8988T (cell line): Measurements from ENCODE around the gene FGD6.
A peak's percentile ranks its signal among the peaks of the same experiment; 100 is the strongest.
"Not testable (repeated sequence)": the region's sequence is repeated elsewhere in the genome, so short reads cannot be mapped to it uniquely, and the experiment has no call there.

Source experiments
- DNase-seq: peaks from one replicate; pipeline ENCODE4 v3.0.0; 2011

FGD6 gene

GRCh38 chr12:95217377-95218149, at the start of gene FGD6, which contains the start of gene VEZT:
Gene FGD6 (minus strand): TSS chr12:95217467. CDS start chr12:95217240, 227 bp downstream.
Gene VEZT (plus strand): TSS chr12:95217807. CDS start chr12:95217851, 44 bp downstream.
- peak; percentile 79 for DNase-seq

GRCh38 chr12:95266254-95266653, 49.0 kb upstream of the FGD6 start:
- no peak for DNase-seq

- no peak for DNase-seq
These were observed 48.5 kb upstream of the FGD6 start for GRCh38 chr12:95265765-95266164.

DNA sequence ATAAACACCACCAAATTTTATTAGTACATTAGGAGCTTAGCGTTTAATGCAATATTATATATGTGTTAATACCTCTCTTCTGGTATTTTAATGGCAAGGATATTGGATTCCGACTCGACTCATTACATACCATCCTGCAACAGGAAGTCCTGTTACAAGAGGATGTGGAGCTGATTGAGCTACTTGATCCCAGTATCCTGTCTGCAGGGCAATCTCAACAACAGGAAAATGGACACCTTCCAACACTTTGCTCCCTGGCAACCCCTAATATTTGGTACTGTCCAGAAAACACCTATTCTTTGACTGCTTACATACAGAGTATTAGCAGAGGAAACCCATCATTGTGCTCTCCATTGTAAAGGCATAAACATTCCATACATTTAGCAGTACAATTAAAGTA, 45.5 kb upstream of the FGD6 start:
- no peak for DNase-seq

GRCh38 chr12:95261109-95261508, 43.8 kb upstream of the FGD6 start:
- no peak for DNase-seq

- DNase-seq, result no peak
These were observed 42.1 kb upstream of the FGD6 start for GRCh38 chr12:95259368-95259767.

DNA sequence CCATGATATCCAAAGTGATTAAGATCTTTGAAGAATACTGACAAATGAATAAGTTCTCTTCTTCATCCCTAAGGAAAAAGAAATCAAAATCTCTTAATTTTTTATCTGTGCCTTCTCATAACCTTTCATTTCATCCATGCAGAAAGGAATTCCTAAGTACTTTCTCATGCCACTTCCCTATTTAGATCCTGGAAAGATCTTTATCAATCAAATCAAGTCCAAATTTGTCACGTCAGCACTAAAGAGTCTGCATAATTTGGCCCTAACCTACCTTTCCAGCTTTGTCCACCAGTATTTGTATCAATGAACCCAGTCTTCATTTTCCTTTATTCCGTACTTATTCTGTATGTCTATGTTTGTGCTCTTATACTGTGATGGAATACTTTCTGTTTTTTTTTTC, 41.5 kb upstream of the FGD6 start:
- no peak for DNase-seq

DNA sequence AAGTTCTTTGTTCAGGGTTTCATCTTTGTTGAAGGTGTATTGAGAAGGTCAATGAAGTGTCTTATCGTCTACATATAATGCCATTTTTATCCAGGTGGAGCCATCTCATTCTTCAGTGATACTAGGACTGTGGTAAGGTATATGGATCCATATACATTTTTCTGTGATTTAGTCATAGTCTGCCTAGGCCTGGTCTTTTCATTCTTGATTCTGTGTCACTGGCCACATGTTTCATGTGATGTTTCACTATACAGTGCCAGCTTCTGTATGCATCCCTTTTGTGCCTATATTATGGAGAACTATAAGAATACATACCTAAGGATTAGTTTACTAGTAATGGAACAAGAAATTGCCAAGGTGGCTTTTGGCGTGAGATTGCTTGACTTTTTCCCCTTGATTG, 40.9 kb upstream of the FGD6 start:
- DNase-seq, result no peak

DNA sequence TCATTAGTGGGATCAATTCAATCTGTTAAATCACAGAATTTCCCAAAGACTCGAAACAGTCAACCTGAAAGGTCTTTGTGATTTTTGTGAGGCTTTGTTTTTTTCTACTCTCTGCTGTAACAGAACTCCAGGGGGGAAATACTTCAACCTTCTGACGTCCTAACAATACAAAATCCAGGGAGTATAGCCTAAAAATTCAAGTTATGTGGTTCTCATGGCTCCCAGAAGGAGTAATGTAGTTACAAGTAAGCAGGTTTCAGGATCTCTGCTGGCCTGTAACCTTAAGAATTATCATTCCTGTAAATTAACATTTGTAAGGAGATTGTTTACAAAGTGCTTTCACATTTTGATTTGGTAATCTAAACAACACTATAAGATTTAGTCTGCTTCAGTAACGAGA, 40.3 kb upstream of the FGD6 start:
- DNase-seq, result no peak

- DNase-seq, result no peak
These were observed 36.1 kb upstream of the FGD6 start for GRCh38 chr12:95253386-95253785.

- DNase-seq, result no peak
These were observed 31.5 kb upstream of the FGD6 start for GRCh38 chr12:95248604-95249360.

- DNase-seq, result no peak
These were observed 30.8 kb upstream of the FGD6 start for GRCh38 chr12:95248095-95248494.

- no peak for DNase-seq
These were observed 27.1 kb upstream of the FGD6 start for GRCh38 chr12:95244350-95244749.

DNA sequence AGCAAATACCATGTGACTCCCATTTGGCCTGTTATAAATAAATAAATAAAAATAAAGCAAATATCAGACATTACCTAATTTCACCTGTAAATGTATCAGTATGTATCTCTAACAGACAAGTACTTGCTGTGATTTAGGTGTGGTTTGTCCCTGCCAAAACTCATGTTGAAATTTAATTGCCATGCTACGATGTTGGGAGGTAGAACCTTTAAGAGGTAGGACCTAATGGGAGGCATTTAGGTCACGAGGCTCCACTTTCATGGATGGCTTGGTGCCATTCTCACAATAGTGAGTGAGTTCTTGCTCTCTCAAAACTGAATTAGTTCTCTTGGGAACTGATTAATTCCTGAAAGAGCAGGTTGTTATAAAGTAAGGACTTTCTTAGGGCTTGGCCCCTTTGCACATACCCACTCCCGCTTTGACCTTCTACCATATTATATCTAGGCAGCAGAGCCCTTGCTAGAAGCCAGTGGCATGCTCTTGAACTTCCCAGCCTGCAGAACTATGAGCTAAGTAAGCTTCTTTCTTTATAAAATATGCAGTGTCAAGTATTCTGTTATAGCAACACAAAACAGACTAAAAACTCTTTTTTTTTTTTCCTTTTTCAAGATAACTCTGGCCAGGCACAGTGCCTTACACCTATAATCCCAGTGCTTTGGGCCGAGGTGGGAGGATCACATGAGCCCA, 26.4 kb upstream of the FGD6 start:
- no peak for DNase-seq

DNA sequence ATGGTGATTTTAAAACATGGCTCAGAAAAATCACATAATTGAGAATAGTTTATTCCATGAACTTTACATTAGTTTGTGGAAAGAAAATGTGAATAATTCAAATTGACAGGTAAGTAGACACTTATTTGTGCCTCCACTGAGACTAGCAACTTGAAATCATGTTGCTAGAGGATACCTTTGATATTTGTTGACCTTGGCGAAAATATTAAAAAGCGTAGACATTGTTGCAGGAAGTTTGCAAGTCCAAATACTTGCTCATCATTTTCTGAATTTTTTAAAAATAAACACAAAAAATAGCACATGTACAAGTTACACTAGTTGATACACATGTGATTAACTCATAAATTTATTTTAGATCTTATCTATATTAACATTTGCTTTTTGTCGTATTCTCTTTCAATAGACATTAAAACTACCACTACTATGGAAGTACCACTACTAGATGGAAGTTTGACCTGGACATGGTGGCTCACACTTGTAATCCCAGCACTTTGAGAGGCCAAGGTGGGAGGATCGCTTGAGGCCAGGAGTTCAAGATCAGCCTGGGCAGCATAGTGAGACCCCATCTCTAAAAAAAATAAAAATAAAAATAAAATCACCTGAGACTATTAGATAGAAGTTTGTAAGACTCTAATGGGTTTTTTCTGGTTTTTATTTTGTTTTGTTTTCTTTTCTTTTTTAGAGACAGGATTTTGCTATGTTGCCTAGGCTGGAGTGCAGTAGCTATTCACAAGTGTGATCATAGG, 24.7 kb upstream of the FGD6 start:
- DNase-seq, result no peak

DNA sequence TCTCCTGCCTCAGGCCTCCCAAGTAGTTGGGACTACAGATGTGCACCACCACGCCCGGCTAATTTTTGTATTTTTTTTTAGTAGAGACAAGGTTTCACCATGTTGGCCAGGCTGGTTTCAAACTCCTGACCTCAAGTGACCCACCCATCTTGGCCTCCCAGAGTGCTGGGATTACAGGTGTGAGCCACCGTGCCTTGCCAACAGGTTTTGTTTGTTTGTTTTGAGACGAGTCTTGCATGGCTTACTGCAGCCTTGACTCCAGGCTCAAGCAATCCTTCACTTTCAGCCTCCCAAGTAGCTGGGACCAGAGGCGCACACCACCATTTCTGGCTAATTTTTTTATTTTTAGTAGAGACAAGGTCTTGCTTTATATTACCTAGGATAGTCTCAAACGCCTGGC, 23.9 kb upstream of the FGD6 start:
- DNase-seq, result not testable (repeated sequence)

DNA sequence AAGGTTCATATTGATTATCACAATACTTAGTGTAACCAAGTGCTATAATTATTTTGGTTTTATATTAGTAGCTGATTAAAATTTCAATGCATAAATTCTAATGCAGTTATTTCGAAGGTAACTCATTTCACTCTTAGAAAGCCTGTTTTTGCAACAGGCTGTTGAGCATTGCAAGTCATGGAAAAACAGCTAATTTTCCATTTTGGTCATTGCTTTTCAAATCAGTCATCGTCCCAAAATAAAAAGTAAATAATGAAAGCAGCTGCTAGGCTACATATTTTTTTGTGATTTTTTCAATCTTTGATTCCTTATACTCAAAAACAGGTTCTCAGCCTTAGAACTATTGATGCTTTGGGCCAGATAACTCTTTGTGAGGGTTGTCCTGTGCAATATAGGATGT, 23.3 kb upstream of the FGD6 start:
- DNase-seq, result no peak

DNA sequence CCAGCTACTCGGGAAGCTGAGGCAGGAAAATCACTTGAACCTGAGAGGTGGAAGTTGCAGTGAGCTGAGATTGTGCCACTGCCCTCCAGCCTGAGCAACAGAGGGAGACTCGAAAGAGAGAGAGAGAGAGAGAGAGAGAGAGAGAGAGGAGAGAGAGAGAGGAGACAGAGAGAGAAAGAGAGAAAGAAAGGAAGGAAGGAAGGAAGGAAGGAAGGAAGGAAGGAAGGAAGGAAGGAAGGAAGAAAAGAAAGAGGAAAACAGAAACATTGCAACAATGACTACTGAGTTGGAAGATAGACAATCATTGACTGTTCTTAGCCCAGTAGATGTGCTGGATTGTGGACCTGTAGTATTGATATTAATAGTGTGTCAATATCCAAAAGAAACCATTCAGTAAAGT, 22.6 kb upstream of the FGD6 start:
- DNase-seq, result not testable (repeated sequence)

DNA sequence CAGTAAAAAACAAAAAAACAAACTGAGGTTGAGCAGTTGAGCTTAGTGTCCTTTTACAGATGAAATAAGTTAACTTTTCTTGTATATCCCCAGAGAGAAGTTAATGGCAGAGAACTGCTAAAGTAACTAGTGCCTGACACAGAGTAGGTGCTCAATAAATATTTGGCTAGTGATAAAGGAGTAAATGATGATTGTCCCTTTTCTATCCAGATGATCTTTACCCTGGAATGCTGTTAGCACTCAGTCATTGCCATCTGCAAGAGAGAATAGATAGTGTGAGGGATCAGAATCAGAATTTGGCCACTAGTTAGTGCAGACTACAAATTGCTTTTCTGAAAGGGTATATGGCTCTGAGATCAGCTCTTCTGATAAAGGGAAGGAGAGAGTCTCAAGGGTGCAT, 21.9 kb upstream of the FGD6 start:
- DNase-seq, result no peak

DNA sequence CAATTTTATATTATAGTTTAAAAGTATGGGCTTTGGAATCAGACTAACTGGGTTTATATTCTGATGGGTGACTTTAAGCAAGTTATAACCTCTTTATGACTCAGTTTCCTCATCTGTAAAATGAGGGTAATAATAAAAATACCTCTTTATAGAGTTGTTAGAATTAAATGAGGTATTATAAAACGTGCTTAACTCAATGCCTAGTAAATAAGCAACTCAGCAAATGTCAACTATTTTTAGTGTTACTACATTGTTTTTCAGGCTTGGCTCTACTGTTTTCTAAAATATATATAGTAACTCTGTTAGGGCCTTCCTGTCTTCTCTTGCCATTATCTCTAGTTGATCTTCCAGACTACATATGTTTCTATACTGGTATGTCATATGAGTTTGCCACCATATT, 20.9 kb upstream of the FGD6 start:
- DNase-seq, result no peak

- DNase-seq, result no peak
These were observed 20.0 kb upstream of the FGD6 start for GRCh38 chr12:95237315-95237714.

GRCh38 chr12:95235621-95236020, 18.4 kb upstream of the FGD6 start:
- DNase-seq, result not testable (repeated sequence)

GRCh38 chr12:95234187-95234586, 16.9 kb upstream of the FGD6 start:
- not testable (repeated sequence) for DNase-seq
